Dermis microvascular lymphatic vessel endothelial cell (primary cell): ENCODE measurements around the gene PTOV1. TPM values are rescaled to one million over a fixed set of nuclear protein-coding genes. Genes with fewer than 3 reads are reported as not detected.
"Not testable (repeated sequence)": the region's sequence is repeated elsewhere in the genome, so short reads cannot be mapped to it uniquely, and the experiment has no call there.

Source experiments
- DNase-seq, 2 donors: peaks; one replicate each; pipeline versions ENCODE4 v3.0.0 to v3.0.0-alpha.2; 2010; ENCODE audit warnings: low read depth in 2 of 2
- total RNA-seq: library from RNA; depleted of rRNA; stranded (reverse); fragments of >200 nt; gene quantifications from 2 replicates; pipeline ENCODE4 v1.2.1, GENCODE V29; 2014

PTOV1 gene
- total RNA-seq, 1 donor from 2014 or later = 32.6 TPM

DNA sequence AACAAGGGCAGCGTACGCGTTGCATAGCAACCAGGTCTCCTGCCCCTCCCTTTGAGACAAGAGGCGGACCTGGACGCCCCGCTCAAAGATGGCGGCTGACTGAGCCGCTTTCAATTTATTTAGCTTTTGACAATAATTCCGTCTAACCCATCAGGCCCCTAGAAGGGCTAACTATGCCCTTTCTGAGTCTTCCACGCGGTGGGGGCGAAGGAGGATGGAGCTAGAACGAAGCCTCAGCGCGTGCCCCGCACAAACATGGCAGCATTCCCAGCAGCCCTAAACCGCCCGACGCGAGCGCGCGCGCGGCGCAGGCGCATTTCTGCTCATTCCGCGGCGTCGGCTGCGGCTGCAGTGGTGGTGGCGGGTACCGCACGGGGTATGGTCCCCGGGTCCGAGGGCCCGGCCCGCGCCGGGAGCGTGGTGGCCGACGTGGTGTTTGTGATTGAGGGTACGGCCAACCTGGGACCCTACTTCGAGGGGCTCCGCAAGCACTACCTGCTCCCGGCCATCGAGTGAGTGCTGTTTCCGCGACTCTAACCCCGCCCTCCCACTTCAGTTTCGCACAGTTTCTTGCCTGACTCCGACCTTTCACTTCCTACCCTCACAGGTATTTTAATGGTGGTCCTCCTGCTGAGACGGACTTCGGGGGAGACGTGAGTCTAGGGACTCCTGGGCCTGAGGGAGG is 32.9 kb upstream of the PTOV1 start, which contains the start of gene MED25:
TSS of gene MED25 (plus strand) at position 326 of the 685 bp plus-strand sequence. CDS start at position 379, 53 bp downstream.
- DNase-seq = peak; percentile 75 to 85

DNA sequence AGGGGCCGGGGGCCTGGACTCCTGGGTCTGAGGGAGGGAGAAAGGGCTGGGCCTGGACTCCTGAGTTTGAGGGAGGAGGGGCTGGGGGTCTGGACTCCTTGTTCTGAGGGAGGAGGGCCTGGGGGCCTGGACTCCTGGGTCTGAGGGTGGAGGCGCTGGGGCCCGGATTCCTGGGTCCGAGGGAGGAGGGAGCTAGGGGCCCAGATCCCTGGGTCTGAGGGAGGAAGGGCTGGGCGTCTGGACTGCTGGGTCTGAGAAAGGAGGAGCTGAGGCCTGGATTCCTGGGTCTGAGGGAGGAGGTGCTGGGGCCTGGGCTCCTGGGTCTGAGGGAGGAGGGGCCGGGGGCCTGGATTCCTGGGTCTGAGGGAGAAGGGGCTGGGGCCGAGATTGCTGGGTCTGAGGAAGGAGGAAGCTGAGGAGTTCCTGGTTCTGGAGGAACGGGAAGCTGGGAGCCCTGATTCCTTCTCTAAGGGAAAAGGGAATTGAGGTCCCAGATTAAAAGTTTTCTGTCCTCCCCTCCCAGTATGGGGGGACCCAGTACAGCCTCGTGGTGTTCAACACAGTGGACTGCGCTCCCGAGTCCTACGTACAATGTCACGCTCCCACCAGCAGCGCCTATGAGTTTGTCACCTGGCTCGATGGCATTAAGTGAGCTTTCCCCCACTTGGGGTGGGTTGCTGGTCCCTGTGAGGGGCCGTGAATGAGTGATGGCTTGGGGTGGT is 32.1 kb upstream of the PTOV1 start:
- peak in 1 of 2 donors; percentile 18 for DNase-seq

- not testable (repeated sequence) for DNase-seq
These were observed 31.4 kb upstream of the PTOV1 start for GRCh38 chr19:49819452-49820115.

GRCh38 chr19:49820125-49820524 is 30.8 kb upstream of the PTOV1 start:
- no peak for DNase-seq

GRCh38 chr19:49823472-49823871 is 27.5 kb upstream of the PTOV1 start:
- DNase-seq = no peak

- DNase-seq = no peak
These were observed 26.3 kb upstream of the PTOV1 start for GRCh38 chr19:49824662-49825061.

- no peak for DNase-seq
These were observed 23.9 kb upstream of the PTOV1 start for GRCh38 chr19:49827034-49827433.

DNA sequence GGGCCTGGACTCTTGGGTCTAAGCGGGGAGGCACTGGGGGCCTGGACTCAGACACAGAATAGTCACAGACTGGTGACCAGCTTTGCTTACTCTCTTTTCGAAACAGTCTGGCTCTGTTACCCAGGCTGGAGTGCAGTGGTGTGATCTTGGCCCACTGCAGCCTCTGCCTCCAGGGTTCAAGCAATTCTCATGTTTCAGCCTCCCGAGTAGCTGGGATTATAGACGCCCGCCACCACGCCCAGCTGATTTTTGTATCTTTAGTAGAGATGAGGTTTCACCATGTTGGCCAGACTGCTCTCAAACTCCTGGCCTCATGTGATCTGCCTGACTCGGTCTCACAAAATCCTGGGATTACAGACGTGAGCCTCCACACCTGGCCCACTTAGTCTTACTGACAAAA is 21.8 kb upstream of the PTOV1 start:
- no peak for DNase-seq

- no peak for DNase-seq
These were observed 21.2 kb upstream of the PTOV1 start for GRCh38 chr19:49829721-49830120.

- no peak for DNase-seq
These were observed 20.2 kb upstream of the PTOV1 start for GRCh38 chr19:49830766-49831165.

GRCh38 chr19:49831592-49831991 is 19.4 kb upstream of the PTOV1 start:
- no peak for DNase-seq

- peak; percentile 76 to 88 for DNase-seq
These were observed 18.4 kb upstream of the PTOV1 start for GRCh38 chr19:49832556-49832955.

DNA sequence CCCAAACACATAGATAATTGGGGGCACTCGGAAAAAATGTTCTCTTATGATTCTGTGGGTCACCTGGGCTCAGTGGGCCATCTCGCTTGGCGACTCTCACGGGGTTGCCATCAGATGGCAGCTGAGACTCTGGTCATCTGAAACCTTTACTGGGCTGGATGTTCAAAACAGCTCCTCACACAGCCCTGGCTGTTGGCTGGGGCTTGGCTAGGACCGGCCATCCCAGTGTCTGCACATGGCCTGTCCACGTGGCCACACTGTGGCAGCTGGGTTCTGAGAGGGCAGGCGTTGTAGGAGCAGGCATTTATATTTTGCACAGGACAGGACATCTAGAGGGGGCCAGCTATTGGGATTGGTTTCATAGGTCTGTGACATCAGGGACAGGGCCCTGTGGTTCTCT is 17.4 kb upstream of the PTOV1 start:
- no peak for DNase-seq

DNA sequence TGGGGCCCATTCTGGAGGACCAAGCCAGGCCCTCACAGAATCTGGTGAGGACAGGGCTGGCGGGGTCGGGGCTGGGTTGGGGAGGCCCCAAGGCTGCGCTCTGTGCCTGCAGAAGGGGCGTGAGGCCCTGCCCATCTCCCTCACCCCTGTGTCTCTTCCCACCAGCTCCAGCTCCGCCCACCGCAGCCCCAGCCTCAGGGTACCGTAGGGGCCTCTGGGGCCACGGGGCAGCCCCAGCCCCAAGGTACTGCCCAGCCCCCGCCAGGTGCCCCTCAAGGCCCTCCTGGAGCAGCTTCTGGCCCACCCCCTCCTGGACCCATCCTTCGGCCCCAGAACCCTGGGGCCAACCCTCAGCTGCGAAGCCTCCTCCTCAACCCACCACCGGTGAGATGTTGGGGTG is 15.4 kb upstream of the PTOV1 start:
- no peak for DNase-seq

DNA sequence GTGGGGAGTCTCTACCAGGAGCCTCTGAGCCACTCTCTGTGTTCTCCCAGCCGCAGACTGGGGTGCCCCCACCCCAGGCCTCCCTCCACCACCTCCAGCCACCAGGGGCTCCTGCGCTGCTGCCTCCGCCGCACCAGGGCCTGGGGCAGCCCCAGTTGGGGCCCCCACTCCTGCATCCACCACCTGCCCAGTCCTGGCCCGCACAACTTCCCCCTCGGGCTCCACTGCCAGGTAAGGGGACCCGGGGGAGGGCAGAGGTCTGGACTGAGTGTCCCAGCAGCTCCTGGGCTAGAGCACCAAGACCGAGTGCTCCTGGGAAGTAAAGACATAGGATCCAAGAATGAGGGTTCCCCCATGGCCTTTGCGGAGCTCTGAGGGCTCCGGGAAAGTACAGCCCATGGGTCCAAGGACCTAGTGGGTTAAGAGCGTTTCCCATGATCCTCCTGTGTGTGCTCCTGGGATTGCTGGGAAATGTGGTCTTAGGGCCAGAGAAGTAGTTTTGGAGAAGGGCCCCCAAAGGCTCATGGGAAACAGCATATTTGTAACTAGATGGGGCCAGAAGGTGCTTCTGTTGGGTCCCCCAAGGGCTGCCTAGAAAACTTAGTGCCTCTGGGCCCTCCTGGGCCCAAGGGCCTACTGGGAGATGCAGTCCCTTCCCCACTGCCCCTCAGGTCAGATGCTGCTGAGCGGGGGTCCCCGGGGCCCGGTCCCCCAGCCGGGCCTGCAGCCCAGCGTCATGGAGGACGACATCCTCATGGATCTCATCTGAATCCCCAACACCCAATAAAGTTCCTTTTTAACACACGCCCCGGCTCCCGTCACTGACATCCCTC is 14.6 kb upstream of the PTOV1 start:
- DNase-seq = no peak

DNA sequence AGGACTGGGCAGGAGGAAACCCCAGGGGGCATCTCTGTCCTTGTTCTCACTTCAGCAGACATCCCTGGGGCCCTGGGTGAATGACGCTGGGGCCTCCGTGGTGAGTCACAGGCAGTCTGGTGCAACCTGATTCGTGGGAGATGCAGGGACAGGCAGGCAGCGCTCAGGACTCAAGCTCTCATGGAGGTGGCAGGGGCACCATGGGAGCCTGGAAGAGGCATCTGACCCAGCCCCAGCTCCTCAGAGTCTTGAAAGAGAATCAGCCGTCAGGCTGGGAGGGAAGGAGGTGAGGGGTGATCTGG is 14.0 kb upstream of the PTOV1 start:
- DNase-seq = no peak

GRCh38 chr19:49837425-49837824 is 13.5 kb upstream of the PTOV1 start:
- DNase-seq = no peak

GRCh38 chr19:49838885-49839588 is 11.9 kb upstream of the PTOV1 start:
- no peak for DNase-seq

- no peak for DNase-seq
These were observed 11.2 kb upstream of the PTOV1 start for GRCh38 chr19:49839713-49840112.

- DNase-seq = no peak
These were observed 10.6 kb upstream of the PTOV1 start for GRCh38 chr19:49840321-49840720.

- no peak for DNase-seq
These were observed 10.2 kb upstream of the PTOV1 start for GRCh38 chr19:49840736-49841249.
